Measurements from ENCODE around the gene FILIP1L.

The FILIP1L gene

GRCh38 chr3:100158918-100159330 lies 44.6 kb upstream of the FILIP1L start:
- peaks cover 27% of the 10 kb centered on the region for H3K4me1 ChIP-seq (ENCODE audit: insufficient read depth, poor library complexity, severe bottlenecking)
- H3K27me3 ChIP-seq (ENCODE audit: insufficient read depth, poor library complexity, severe bottlenecking): no peaks in the 10 kb centered on the region
- ATAC-seq (ENCODE audit: low read depth) (no peak), DNase-seq (ENCODE audit: low spot score) (no peak)
- no peak for TF ChIP-seq CTCF (IDR thresholded peaks at IDR 0.05; ENCODE audit: poor library complexity, severe bottlenecking)
- H3K4me3 ChIP-seq (ENCODE audit: severe bottlenecking): no peak overlapping the region
- H3K27ac ChIP-seq (ENCODE audit: poor library complexity, severe bottlenecking): peak overlapping the region; percentile 82
- peaks cover 8% of the 10 kb centered on the region for H3K9me3 ChIP-seq (ENCODE audit: severe bottlenecking)
- no peaks in the 10 kb centered on the region; the same call in 1 of the 2 replicates for H3K36me3 ChIP-seq (ENCODE audit: low read depth)

- DNase-seq (ENCODE audit: low spot score): no peak
- Histone ChIP-seq H3K4me3 (ENCODE audit: severe bottlenecking) (no peak overlapping the region), H3K27ac (ENCODE audit: poor library complexity, severe bottlenecking) (peak overlapping the region; percentile 82), H3K4me1 (ENCODE audit: insufficient read depth, poor library complexity, severe bottlenecking) (peaks cover 27% of the 10 kb centered on the region), H3K36me3 (ENCODE audit: low read depth) (no peaks in the 10 kb centered on the region; the same call in 1 of the 2 replicates), H3K27me3 (ENCODE audit: insufficient read depth, poor library complexity, severe bottlenecking) (no peaks in the 10 kb centered on the region), H3K9me3 (ENCODE audit: severe bottlenecking) (peaks cover 8% of the 10 kb centered on the region)
- ATAC-seq (ENCODE audit: low read depth): no peak
- TF ChIP-seq CTCF (IDR thresholded peaks at IDR 0.05; ENCODE audit: poor library complexity, severe bottlenecking): no peak
These were observed 43.4 kb upstream of the FILIP1L start for GRCh38 chr3:100157685-100158084.

- Histone ChIP-seq H3K36me3 (ENCODE audit: low read depth) (no peaks in the 10 kb centered on the region), H3K27ac (ENCODE audit: poor library complexity, severe bottlenecking) (no peak overlapping the region), H3K9me3 (ENCODE audit: severe bottlenecking) (peaks cover 8% of the 10 kb centered on the region), H3K4me1 (ENCODE audit: insufficient read depth, poor library complexity, severe bottlenecking) (peaks cover 27% of the 10 kb centered on the region), H3K27me3 (ENCODE audit: insufficient read depth, poor library complexity, severe bottlenecking) (no peaks in the 10 kb centered on the region), H3K4me3 (ENCODE audit: severe bottlenecking) (no peak overlapping the region)
- DNase-seq (ENCODE audit: low spot score) (no peak), ATAC-seq (ENCODE audit: low read depth) (no peak)
- no peak for TF ChIP-seq CTCF (IDR thresholded peaks at IDR 0.05; ENCODE audit: poor library complexity, severe bottlenecking)
These were observed 41.3 kb upstream of the FILIP1L start for GRCh38 chr3:100155590-100155989.

GRCh38 chr3:100155128-100155527 lies 40.8 kb upstream of the FILIP1L start:
- Histone ChIP-seq H3K36me3 (ENCODE audit: low read depth) (no peaks in the 10 kb centered on the region), H3K27ac (ENCODE audit: poor library complexity, severe bottlenecking) (no peak overlapping the region), H3K9me3 (ENCODE audit: severe bottlenecking) (peaks cover 8% of the 10 kb centered on the region), H3K4me3 (ENCODE audit: severe bottlenecking) (no peak overlapping the region), H3K4me1 (ENCODE audit: insufficient read depth, poor library complexity, severe bottlenecking) (peaks cover 23% of the 10 kb centered on the region), H3K27me3 (ENCODE audit: insufficient read depth, poor library complexity, severe bottlenecking) (no peaks in the 10 kb centered on the region)
- no peak for TF ChIP-seq CTCF (IDR thresholded peaks at IDR 0.05; ENCODE audit: poor library complexity, severe bottlenecking)
- DNase-seq (ENCODE audit: low spot score) (no peak), ATAC-seq (ENCODE audit: low read depth) (no peak)

- ATAC-seq (ENCODE audit: low read depth): no peak
- no peak for DNase-seq (ENCODE audit: low spot score)
- no peak for TF ChIP-seq CTCF (IDR thresholded peaks at IDR 0.05; ENCODE audit: poor library complexity, severe bottlenecking)
- no peaks in the 10 kb centered on the region for H3K27me3 ChIP-seq (ENCODE audit: insufficient read depth, poor library complexity, severe bottlenecking)
- peaks cover 13% of the 10 kb centered on the region for H3K4me1 ChIP-seq (ENCODE audit: insufficient read depth, poor library complexity, severe bottlenecking)
- H3K36me3 ChIP-seq (ENCODE audit: low read depth): no peaks in the 10 kb centered on the region
- peaks cover 8% of the 10 kb centered on the region for H3K9me3 ChIP-seq (ENCODE audit: severe bottlenecking)
- H3K4me3 ChIP-seq (ENCODE audit: severe bottlenecking): no peak overlapping the region
- H3K27ac ChIP-seq (ENCODE audit: poor library complexity, severe bottlenecking): no peak overlapping the region
These were observed 39.9 kb upstream of the FILIP1L start for GRCh38 chr3:100154171-100154570.
